SHP77 (cell line): ENCODE data around the gene RTTN.
"Not testable (repeated sequence)": the region's sequence is repeated elsewhere in the genome, so short reads cannot be mapped to it uniquely, and the experiment has no call there.

ENCODE experiments used
- DNase-seq, 2 experiments: peaks; one replicate each; lab custom pipeline; 2025; lab: John Stamatoyannopoulos, UW

The RTTN gene

GRCh38 chr18:70154591-70155194, 50.8 kb downstream of the RTTN start:
- DNase-seq, result no peak

GRCh38 chr18:70151614-70152013, 53.9 kb downstream of the RTTN start:
- no peak for DNase-seq

DNA sequence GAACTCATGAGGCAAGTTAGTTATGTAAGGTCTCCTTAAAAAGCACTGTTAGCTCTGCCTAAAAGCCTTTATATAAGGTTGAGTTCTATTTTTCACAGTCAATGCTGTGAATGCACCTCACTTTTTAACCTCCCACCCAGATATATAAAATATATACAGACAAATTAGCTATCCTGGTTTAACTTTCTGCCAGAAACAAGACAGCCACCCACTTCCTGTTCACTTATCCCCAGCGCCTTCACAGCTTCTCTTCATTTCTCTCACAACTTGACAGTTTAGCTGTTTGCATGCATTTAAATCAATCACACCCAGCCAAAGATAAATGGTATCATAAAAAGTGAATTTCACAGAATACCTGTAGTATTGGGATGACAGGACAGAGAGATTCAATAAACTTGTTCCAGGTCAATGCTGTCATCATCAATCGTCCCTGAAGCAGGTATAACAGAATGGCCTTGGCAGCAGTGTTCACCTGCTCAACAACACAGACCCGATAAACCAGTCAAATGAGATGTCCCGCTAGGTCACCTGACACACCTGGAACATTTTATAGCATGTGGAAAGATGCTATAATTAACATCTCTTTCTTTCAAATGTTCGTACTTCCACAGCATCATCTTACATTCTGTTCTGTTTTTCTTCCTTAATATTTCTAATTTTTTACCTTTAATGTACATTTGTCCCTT, 55.7 kb downstream of the RTTN start:
- no peak for DNase-seq

GRCh38 chr18:70149156-70149555, 56.3 kb downstream of the RTTN start:
- DNase-seq, result no peak

- DNase-seq, result no peak
These were observed 57.2 kb downstream of the RTTN start for GRCh38 chr18:70148039-70148938.

DNA sequence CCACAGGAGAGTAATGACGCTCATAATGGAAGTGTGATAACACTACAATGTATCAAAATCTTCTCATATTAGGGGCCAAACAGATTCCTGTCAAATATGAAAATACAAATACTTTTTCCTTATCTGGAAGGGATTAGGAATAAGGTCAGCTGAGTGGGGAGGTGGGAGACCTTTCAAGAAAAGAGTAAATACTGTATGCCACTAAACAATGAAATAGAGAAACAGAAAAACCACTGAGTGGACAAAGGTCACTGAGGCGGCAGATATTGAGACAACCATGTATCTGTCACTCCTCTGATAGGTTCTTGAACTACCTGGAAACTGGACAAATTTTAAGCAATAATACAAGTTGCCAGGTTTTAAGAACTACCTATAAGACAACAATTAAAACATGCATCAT, 59.3 kb downstream of the RTTN start:
- DNase-seq, result no peak

GRCh38 chr18:70142001-70142400, 63.5 kb downstream of the RTTN start:
- no peak for DNase-seq

DNA sequence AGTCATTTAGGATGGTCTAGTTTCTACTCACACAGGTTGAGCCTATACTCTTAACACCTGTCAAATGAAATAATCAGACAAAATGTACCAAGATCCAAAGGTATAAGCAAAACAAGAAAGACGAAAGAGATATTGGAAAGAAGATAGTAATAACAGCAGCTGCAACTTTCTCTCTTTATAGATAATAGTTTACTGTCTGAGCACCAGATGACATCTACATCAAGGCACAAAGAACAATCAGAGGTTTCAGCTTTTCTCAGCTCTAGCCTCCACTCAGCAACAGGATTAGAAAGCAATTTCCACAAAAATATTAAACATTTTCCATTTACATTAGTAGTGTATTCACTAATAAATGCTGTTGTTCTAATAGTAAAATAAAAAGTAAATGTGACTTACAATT, 66.3 kb downstream of the RTTN start:
- no peak for DNase-seq

- no peak for DNase-seq
These were observed 69.9 kb downstream of the RTTN start for GRCh38 chr18:70135604-70136003.

GRCh38 chr18:70132999-70133398, 72.5 kb downstream of the RTTN start:
- DNase-seq, result no peak

DNA sequence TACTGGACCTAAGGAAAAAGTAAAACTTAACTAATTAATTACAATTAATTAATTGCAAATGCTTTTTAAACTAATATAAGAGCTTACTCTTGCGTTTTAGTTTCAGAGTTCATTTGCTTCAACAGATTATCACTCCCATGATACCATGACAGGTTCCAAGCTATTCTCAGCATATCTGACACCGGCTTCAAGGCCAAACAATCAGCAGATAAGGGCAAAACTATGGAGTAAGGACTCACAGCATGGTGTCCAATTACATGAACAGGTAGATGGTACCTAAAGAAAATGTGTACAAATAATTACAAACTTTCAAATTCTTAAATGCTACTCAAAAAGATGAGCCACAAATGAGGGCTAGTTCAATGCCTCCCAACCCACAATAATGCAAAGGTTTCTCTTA, 77.2 kb downstream of the RTTN start:
- no peak for DNase-seq

DNA sequence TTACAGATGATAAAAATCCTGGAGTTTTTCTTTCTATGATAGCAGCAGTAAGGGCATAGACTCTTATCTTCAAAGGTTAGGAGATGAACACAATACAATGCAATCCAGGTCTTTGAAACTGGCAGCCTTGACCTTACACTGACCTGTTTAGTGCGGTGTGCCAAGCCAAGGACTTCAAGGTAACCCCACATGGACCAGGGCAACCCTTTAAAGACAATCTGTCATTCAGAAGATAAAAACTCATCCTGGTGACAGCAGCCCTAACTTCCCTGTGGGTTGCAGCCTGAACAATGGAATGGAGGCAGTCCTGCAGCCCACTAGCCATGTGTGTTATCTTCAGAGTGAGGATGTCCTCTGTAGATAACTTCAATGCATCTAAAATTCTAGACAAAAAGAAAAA, 78.1 kb downstream of the RTTN start:
- DNase-seq, result no peak

GRCh38 chr18:70126832-70127231, 78.7 kb downstream of the RTTN start:
- DNase-seq, result no peak

- no peak for DNase-seq
These were observed 81.3 kb downstream of the RTTN start for GRCh38 chr18:70124139-70124538.

DNA sequence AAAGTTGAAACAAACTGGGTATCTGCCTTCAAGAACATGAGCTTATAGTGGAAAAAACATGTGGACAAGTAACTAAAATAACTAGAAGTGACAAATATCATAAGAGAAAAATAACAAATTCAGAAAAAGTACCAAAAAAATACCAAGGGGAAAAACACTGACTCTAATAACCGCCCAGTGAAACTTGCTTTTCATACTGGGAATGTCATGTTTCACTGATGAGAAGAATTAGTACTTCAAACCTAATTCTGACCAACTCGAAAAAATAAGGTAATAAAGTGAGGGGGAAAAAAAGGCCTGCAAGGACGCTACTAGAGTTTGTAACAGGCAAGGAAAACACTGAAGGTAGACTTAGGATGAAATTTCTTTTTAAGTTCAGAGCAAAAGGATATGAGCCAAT, 83.6 kb downstream of the RTTN start:
- no peak for DNase-seq

GRCh38 chr18:70116949-70117348, 88.5 kb downstream of the RTTN start:
- DNase-seq, result no peak

- DNase-seq, result no peak
These were observed 92.0 kb downstream of the RTTN start for GRCh38 chr18:70113511-70113910.

GRCh38 chr18:70110678-70111077, 94.8 kb downstream of the RTTN start:
- DNase-seq, result no peak

- no peak for DNase-seq
These were observed 98.4 kb downstream of the RTTN start for GRCh38 chr18:70107091-70107490.

DNA sequence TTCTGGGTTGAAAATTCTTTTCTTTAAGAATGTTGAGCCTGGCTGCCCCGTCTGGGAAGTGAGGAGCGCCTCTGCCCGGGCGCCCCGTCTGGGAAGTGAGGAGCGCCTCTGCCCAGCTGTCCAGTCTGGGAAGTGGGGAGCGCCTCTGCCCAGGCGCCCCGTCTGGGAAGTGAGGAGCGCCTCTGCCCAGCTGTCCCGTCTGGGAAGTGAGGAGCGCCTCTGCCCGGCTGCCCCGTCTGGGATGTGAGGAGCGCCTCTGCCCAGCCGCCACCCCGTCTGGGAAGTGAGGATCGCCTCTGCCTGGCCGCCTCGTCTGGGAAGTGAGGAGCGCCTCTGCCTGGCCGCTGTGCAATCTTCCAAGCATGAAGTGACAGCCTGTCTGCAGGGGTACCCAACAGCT, 102.6 kb downstream of the RTTN start:
- not testable (repeated sequence) for DNase-seq

- DNase-seq, result no peak
These were observed 115.6 kb downstream of the RTTN start for GRCh38 chr18:70089858-70090257.

- no peak for DNase-seq
These were observed 119.4 kb downstream of the RTTN start for GRCh38 chr18:70086085-70086484.

DNA sequence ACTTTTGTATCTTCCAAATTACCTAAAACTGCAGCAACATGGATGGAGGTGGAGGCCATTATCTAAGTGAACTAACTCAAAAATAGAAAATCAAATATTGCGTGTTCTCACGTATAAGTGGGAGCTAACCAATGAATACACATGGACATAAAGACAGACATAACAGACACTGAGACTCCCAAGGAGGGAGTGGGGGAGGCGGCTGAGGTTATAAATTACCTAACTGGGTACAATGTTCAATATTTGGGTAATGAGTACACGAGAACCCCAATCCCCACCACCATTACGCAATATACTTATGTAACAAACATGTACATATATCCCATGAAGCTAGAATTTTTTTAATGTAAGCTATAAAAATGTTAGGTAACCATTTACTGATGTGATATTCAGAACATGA, 119.8 kb downstream of the RTTN start:
- no peak for DNase-seq
